Measurements from ENCODE around the gene ITCH. TPM values are rescaled to one million over a fixed set of nuclear protein-coding genes. Genes with fewer than 3 reads are reported as not detected.
"Not testable (repeated sequence)": the region's sequence is repeated elsewhere in the genome, so short reads cannot be mapped to it uniquely, and the experiment has no call there.

The ITCH gene
- total RNA-seq, 1 experiment from 2014 or later: 63.9 TPM

- H3K4me3 ChIP-seq (ENCODE audit: low read depth in 2 of 2, low read length in 2 of 2); H3K9me3 ChIP-seq (ENCODE audit: control insufficient read depth, insufficient read depth, low read depth, low read length); CTCF ChIA-PET; DNase-seq (ENCODE audit: low read depth, low spot score); BruUV-seq (replicated peaks); POLR2A ChIA-PET; intact Hi-C loops (cut with micrococcal nuclease; ENCODE audit: unreplicated experiment); H3K27ac ChIP-seq (ENCODE audit: low read length); H3K36me3 ChIP-seq (ENCODE audit: control insufficient read depth, insufficient read depth, low read length); ATAC-seq; H3K27me3 ChIP-seq (ENCODE audit: control insufficient read depth, insufficient read depth, low read length); in situ Hi-C loops (cut with HindIII; ENCODE audit: low pct_unique_long_range_greater_than_20kb, low sequenced_read_pairs); H3K4me1 ChIP-seq (ENCODE audit: control insufficient read depth, insufficient read depth, low read length): not testable (repeated sequence)
Observed at GRCh38 chr20:34497596-34497995, 134.5 kb downstream of the ITCH start.

- H3K4me1 ChIP-seq (ENCODE audit: control insufficient read depth, insufficient read depth, low read length): no peaks in the 10 kb centered on the region
- TF ChIP-seq, protein P1, sequence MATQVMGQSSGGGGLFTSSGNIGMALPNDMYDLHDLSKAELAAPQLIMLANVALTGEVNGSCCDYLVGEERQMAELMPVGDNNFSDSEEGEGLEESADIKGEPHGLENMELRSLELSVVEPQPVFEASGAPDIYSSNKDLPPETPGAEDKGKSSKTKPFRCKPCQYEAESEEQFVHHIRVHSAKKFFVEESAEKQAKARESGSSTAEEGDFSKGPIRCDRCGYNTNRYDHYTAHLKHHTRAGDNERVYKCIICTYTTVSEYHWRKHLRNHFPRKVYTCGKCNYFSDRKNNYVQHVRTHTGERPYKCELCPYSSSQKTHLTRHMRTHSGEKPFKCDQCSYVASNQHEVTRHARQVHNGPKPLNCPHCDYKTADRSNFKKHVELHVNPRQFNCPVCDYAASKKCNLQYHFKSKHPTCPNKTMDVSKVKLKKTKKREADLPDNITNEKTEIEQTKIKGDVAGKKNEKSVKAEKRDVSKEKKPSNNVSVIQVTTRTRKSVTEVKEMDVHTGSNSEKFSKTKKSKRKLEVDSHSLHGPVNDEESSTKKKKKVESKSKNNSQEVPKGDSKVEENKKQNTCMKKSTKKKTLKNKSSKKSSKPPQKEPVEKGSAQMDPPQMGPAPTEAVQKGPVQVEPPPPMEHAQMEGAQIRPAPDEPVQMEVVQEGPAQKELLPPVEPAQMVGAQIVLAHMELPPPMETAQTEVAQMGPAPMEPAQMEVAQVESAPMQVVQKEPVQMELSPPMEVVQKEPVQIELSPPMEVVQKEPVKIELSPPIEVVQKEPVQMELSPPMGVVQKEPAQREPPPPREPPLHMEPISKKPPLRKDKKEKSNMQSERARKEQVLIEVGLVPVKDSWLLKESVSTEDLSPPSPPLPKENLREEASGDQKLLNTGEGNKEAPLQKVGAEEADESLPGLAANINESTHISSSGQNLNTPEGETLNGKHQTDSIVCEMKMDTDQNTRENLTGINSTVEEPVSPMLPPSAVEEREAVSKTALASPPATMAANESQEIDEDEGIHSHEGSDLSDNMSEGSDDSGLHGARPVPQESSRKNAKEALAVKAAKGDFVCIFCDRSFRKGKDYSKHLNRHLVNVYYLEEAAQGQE (IDR thresholded peaks at IDR 0.05; ENCODE audit: insufficient read depth in 1 of 2, low read depth in 2 of 2, low read length in 1 of 2): no peak
- no peak for TF ChIP-seq POLR2AphosphoS5 (IDR thresholded peaks at IDR 0.05; ENCODE audit: low read depth, low read length)
- TF ChIP-seq TCF7L2 (IDR thresholded peaks at IDR 0.05; ENCODE audit: low read depth, low read length): no peak
- no peak for TF ChIP-seq SIN3A (IDR thresholded peaks at IDR 0.05; ENCODE audit: borderline replicate concordance, insufficient read depth, low read depth, low read length)
- no peak for TF ChIP-seq CTCF (IDR thresholded peaks at IDR 0.05)
- intact Hi-C loops (cut with micrococcal nuclease; ENCODE audit: unreplicated experiment): no loop called here
- peaks cover 3% of the 10 kb centered on the region; the same call in 1 of the 2 replicates for H3K36me3 ChIP-seq (ENCODE audit: control insufficient read depth, insufficient read depth, low read length)
- DNase-seq (ENCODE audit: low read depth, low spot score) (no peak), ATAC-seq (no peak)
- no TSS peak for BruUV-seq (replicated peaks)
- CTCF ChIA-PET: no interaction called here
- in situ Hi-C loops (cut with HindIII; ENCODE audit: low pct_unique_long_range_greater_than_20kb, low sequenced_read_pairs): no loop called here
- H3K4me3 ChIP-seq (ENCODE audit: low read depth in 2 of 2, low read length in 2 of 2): no peak overlapping the region
- no peaks in the 10 kb centered on the region for H3K27me3 ChIP-seq (ENCODE audit: control insufficient read depth, insufficient read depth, low read length)
- no peaks in the 10 kb centered on the region for H3K9me3 ChIP-seq (ENCODE audit: control insufficient read depth, insufficient read depth, low read depth, low read length)
- POLR2A ChIA-PET: no interaction called here
- H3K27ac ChIP-seq (ENCODE audit: low read length): no peak overlapping the region
Observed at GRCh38 chr20:34500823-34501222, 137.8 kb downstream of the ITCH start.

GRCh38 chr20:34506480-34506879 lies 143.4 kb downstream of the ITCH start:
- no peaks in the 10 kb centered on the region for H3K9me3 ChIP-seq (ENCODE audit: control insufficient read depth, insufficient read depth, low read depth, low read length)
- no peak for TF ChIP-seq TCF7L2 (IDR thresholded peaks at IDR 0.05; ENCODE audit: low read depth, low read length)
- no peak for TF ChIP-seq SIN3A (IDR thresholded peaks at IDR 0.05; ENCODE audit: borderline replicate concordance, insufficient read depth, low read depth, low read length)
- no peak for TF ChIP-seq CTCF (IDR thresholded peaks at IDR 0.05)
- no peak for TF ChIP-seq POLR2AphosphoS5 (IDR thresholded peaks at IDR 0.05; ENCODE audit: low read depth, low read length)
- TF ChIP-seq, protein P1 (IDR thresholded peaks at IDR 0.05; ENCODE audit: insufficient read depth in 1 of 2, low read depth in 2 of 2, low read length in 1 of 2): no peak
- ChIA-PET POLR2A (interaction anchor here (0.8 kb wide), 1 partner anchor 132 kb away, joined by 3 read pairs; no protein-coding TSS in a partner anchor), CTCF (no interaction called here)
- DNase-seq (ENCODE audit: low read depth, low spot score): no peak
- no TSS peak for BruUV-seq (replicated peaks)
- in situ Hi-C loops (cut with HindIII; ENCODE audit: low pct_unique_long_range_greater_than_20kb, low sequenced_read_pairs): no loop called here
- H3K4me3 ChIP-seq (ENCODE audit: low read depth in 2 of 2, low read length in 2 of 2): no peak overlapping the region
- H3K4me1 ChIP-seq (ENCODE audit: control insufficient read depth, insufficient read depth, low read length): no peaks in the 10 kb centered on the region
- H3K27me3 ChIP-seq (ENCODE audit: control insufficient read depth, insufficient read depth, low read length): no peaks in the 10 kb centered on the region
- ATAC-seq: no peak
- H3K36me3 ChIP-seq (ENCODE audit: control insufficient read depth, insufficient read depth, low read length): peaks cover 16% of the 10 kb centered on the region
- intact Hi-C loops (cut with micrococcal nuclease; ENCODE audit: unreplicated experiment): no loop called here
- no peak overlapping the region for H3K27ac ChIP-seq (ENCODE audit: low read length)
